ENCODE data around the gene CD200.

GRCh38 chr3:112308151-112308911, 24.6 kb upstream of the CD200 start:
- TF ChIP-seq POLR2A (IDR thresholded peaks at IDR 0.05) (no peak), CTCF (IDR thresholded peaks at IDR 0.05 in 4 of 5, conservative IDR thresholded peaks at IDR 0.05 in 1 of 5) (no peak)

Measured in gastrocnemius medialis (tissue), 4 donors.